HEK293 (cell line): ENCODE results near the gene WDHD1.

Experiments used
- CTCF ChIA-PET: fragments of 350-600 bp; formaldehyde crosslinking; extraction: SDS; loops from one replicate; lab custom pipeline; 2021; ENCODE audit warnings: antibody characterized with exemption; lab: Yijun Ruan, JAX
- POLR2A ChIA-PET: fragments of 300-600 bp; formaldehyde crosslinking; extraction: SDS; loops from one replicate; lab custom pipeline; 2020; ENCODE audit warnings: antibody characterized with exemption, inconsistent platforms; lab: Yijun Ruan, JAX
- H3K27ac ChIP-seq: fragments of 200-500 bp; sonication (Bioruptor generic); 2 replicates; pipeline ENCODE4 v1.5.1; 2014; ENCODE audit warnings: low read depth, low read length, control low read depth, inconsistent platforms; ENCODE audit errors: extremely low read depth
- H3K36me3 ChIP-seq, 2 experiments: fragments of 200-500 bp in 1 of 2; sonication (Bioruptor generic) in 1 of 2; 1 replicate in 1 of 2; 2 replicates in 1 of 2; pipeline ENCODE4 v1.5.1; 2014 to 2017; ENCODE audit warnings: inconsistent platforms in 2 of 2, low read length in 2 of 2; ENCODE audit not compliant: control insufficient read depth in 2 of 2, insufficient read depth in 1 of 2
- H3K4me1 ChIP-seq: fragments of 200-500 bp; sonication (Bioruptor generic); 2 replicates; pipeline ENCODE4 v1.5.1; 2014; ENCODE audit warnings: mild to moderate bottlenecking, low read length, inconsistent platforms; ENCODE audit not compliant: control insufficient read depth, insufficient read depth
- H3K4me3 ChIP-seq: 2 replicates; pipeline ENCODE4 v1.5.1; 2011; ENCODE audit warnings: low read depth, mild to moderate bottlenecking, control low read depth, low read length, moderate library complexity
- H3K9me3 ChIP-seq: fragments of 200-500 bp; sonication (Bioruptor generic); 2 replicates; pipeline ENCODE4 v1.5.1; 2014; ENCODE audit warnings: low read depth, low read length, inconsistent platforms; ENCODE audit not compliant: control insufficient read depth, insufficient read depth
- EGR2 ChIP-seq: fragments of 450-650 bp; formaldehyde crosslinking; IDR thresholded peaks from 2 replicates; pipeline ENCODE4 v1.5.1; 2016; ENCODE audit warnings: low read depth, missing biosample characterization, missing genetic modification characterization
- KLF16 ChIP-seq: fragments of 450-650 bp; formaldehyde crosslinking; IDR thresholded peaks from 2 replicates; pipeline ENCODE4 v1.5.1; 2017; ENCODE audit warnings: missing biosample characterization, missing genetic modification characterization
- MZF1 ChIP-seq: fragments of 450-650 bp; formaldehyde crosslinking; IDR thresholded peaks from 2 replicates; pipeline ENCODE4 v1.5.1; 2017; ENCODE audit warnings: missing biosample characterization, missing genetic modification characterization, borderline replicate concordance
- RBAK ChIP-seq: fragments of 450-650 bp; formaldehyde crosslinking; IDR thresholded peaks from 2 replicates; pipeline ENCODE4 v1.5.1; 2016; ENCODE audit warnings: missing biosample characterization, missing genetic modification characterization
- SP3 ChIP-seq: fragments of 450-650 bp; formaldehyde crosslinking; IDR thresholded peaks from 2 replicates; pipeline ENCODE4 v1.5.1; 2016; ENCODE audit warnings: missing biosample characterization, missing genetic modification characterization
- ZBTB21 ChIP-seq: fragments of 450-650 bp; formaldehyde crosslinking; IDR thresholded peaks from 2 replicates; pipeline ENCODE4 v1.5.1; 2017; ENCODE audit warnings: missing biosample characterization, missing genetic modification characterization
- ZBTB7A ChIP-seq: fragments of 450-650 bp; formaldehyde crosslinking; IDR thresholded peaks from 2 replicates; pipeline ENCODE4 v1.5.1; 2016; ENCODE audit warnings: low read depth, missing biosample characterization, missing genetic modification characterization
- ZEB2 ChIP-seq: fragments of 450-650 bp; formaldehyde crosslinking; IDR thresholded peaks from 2 replicates; pipeline ENCODE4 v1.5.1; 2016; ENCODE audit warnings: missing biosample characterization, missing genetic modification characterization
- ZNF202 ChIP-seq: fragments of 450-650 bp; formaldehyde crosslinking; IDR thresholded peaks from 2 replicates; pipeline ENCODE4 v1.5.1; 2016; ENCODE audit warnings: missing biosample characterization, missing genetic modification characterization, borderline replicate concordance
- ZNF274 ChIP-seq, 2 experiments: fragments of 200-500 bp in 1 of 2; fragments of 450-650 bp in 1 of 2; sonication (Bioruptor generic) in 1 of 2; formaldehyde crosslinking in 1 of 2; IDR thresholded peaks; 2 replicates each; pipeline versions ENCODE4 v1.5.1 to v1.6.1; 2014 to 2016; ENCODE audit warnings: borderline replicate concordance in 1 of 2, inconsistent platforms in 1 of 2, low read length in 1 of 2, missing biosample characterization in 1 of 2, missing genetic modification characterization in 1 of 2
- ZNF48 ChIP-seq: fragments of 450-650 bp; formaldehyde crosslinking; IDR thresholded peaks from 2 replicates; pipeline ENCODE4 v1.5.1; 2016; ENCODE audit warnings: missing biosample characterization, missing genetic modification characterization
- ZXDB ChIP-seq: fragments of 450-650 bp; formaldehyde crosslinking; IDR thresholded peaks from 2 replicates; pipeline ENCODE4 v1.5.1; 2016; ENCODE audit warnings: missing biosample characterization, missing genetic modification characterization
- TF ChIP-seq, protein P1 (sequence below): fragments of 450-650 bp; formaldehyde crosslinking; IDR thresholded peaks from 2 replicates; pipeline ENCODE4 v1.5.1; 2017; ENCODE audit warnings: missing biosample characterization, missing genetic modification characterization
- TF ChIP-seq, protein P2 (sequence below): fragments of 450-650 bp; formaldehyde crosslinking; conservative IDR thresholded peaks from 2 replicates; pipeline ENCODE4 v1.5.1; 2016; ENCODE audit warnings: low read depth, missing biosample characterization, missing genetic modification characterization
- TF ChIP-seq, protein P3 (sequence below): fragments of 450-650 bp; formaldehyde crosslinking; IDR thresholded peaks from 2 replicates; pipeline ENCODE4 v1.5.1; 2016; ENCODE audit warnings: missing biosample characterization, missing genetic modification characterization

WDHD1 gene

DNA sequence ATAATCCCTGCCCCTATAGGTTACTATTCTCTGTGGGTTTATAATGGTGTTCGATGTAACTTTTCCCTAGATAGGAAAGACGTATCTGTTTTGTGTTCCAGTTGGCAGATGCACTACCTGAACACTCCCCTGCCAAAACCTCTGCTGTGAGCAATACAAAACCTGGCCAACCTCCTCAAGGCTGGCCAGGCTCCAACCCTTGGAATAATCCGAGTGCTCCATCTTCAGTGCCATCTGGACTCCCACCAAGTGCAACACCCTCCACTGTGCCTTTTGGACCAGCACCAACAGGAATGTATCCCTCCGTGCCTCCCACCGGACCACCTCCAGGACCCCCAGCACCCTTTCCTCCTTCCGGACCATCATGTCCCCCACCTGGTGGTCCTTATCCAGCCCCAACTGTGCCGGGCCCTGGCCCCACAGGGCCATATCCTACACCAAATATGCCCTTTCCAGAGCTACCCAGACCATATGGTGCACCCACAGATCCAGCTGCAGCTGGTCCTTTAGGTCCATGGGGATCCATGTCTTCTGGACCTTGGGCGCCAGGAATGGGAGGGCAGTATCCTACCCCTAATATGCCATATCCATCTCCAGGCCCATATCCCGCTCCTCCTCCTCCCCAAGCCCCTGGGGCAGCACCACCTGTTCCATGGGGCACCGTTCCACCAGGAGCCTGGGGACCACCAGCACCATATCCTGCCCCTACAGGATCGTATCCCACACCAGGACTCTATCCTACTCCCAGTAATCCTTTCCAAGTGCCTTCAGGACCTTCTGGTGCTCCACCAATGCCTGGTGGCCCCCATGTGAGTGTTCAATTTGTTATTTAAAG is 35.8 kb upstream of the WDHD1 start (continued):
- TF ChIP-seq EGR2 (tag by site-specific recombination) (no peak), ZNF48 (no peak), ZBTB21 (tag by site-specific recombination) (no peak), ZEB2 (tag by site-specific recombination) (no peak), ZNF202 (tag by site-specific recombination) (no peak), SP3 (tag by site-specific recombination) (no peak), MZF1 (tag by site-specific recombination) (no peak)
- TF ChIP-seq, protein P1, sequence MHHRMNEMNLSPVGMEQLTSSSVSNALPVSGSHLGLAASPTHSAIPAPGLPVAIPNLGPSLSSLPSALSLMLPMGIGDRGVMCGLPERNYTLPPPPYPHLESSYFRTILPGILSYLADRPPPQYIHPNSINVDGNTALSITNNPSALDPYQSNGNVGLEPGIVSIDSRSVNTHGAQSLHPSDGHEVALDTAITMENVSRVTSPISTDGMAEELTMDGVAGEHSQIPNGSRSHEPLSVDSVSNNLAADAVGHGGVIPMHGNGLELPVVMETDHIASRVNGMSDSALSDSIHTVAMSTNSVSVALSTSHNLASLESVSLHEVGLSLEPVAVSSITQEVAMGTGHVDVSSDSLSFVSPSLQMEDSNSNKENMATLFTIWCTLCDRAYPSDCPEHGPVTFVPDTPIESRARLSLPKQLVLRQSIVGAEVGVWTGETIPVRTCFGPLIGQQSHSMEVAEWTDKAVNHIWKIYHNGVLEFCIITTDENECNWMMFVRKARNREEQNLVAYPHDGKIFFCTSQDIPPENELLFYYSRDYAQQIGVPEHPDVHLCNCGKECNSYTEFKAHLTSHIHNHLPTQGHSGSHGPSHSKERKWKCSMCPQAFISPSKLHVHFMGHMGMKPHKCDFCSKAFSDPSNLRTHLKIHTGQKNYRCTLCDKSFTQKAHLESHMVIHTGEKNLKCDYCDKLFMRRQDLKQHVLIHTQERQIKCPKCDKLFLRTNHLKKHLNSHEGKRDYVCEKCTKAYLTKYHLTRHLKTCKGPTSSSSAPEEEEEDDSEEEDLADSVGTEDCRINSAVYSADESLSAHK (tag by site-specific recombination): no peak

DNA sequence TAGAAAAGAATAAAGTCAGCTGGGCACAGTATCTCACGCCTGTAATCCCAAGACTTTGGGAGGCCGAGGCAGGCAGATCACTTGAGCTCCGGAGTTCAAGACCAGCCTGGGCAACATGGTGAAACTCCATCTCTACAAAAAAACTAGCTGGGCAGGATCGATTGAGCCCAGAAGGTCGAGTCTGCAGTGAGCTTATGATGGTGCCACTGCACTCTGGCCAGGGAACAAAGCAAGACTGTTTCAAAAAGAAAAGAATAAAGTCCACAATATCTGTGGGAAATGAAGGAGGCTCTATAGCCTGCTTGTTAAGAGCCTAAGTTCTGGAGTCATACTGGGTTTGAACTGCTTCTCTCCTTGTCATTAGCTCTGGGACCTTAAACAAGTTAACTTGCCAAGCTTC is 32.4 kb upstream of the WDHD1 start:
- H3K4me3 ChIP-seq: no peak overlapping the region
- CTCF ChIA-PET: interaction anchor here (0.6 kb wide), 1 partner anchor 14 kb away, joined by 3 read pairs; no protein-coding TSS in a partner anchor

DNA sequence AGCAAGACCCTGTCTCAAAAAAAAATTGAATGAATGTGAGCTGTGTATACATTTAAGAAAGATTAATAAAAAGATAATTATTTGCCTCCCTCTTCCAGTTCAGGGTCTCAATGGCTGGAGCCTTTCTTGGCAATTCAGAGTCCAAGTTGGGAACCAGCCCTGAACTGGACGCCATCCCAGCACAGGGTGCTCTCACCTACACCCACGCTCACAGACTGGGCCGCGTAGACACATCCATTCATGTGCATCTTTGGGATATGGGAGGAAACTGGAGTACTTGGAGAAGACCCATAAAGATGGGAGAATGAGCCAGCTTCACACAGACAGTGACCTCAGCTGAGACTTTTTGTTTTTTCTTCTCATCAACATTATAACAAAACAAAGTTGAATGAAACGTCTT is 31.0 kb upstream of the WDHD1 start:
- no peak overlapping the region for H3K27ac ChIP-seq
- peaks cover 3% of the 10 kb centered on the region; the same call in 1 of the 2 replicates for H3K4me1 ChIP-seq
- no peaks in the 10 kb centered on the region for H3K9me3 ChIP-seq
- H3K4me3 ChIP-seq: no peak overlapping the region
- CTCF ChIA-PET: interaction anchor here (0.6 kb wide), 1 partner anchor 21 kb away, joined by 4 read pairs; no protein-coding TSS in a partner anchor
- TF ChIP-seq, protein P2, sequence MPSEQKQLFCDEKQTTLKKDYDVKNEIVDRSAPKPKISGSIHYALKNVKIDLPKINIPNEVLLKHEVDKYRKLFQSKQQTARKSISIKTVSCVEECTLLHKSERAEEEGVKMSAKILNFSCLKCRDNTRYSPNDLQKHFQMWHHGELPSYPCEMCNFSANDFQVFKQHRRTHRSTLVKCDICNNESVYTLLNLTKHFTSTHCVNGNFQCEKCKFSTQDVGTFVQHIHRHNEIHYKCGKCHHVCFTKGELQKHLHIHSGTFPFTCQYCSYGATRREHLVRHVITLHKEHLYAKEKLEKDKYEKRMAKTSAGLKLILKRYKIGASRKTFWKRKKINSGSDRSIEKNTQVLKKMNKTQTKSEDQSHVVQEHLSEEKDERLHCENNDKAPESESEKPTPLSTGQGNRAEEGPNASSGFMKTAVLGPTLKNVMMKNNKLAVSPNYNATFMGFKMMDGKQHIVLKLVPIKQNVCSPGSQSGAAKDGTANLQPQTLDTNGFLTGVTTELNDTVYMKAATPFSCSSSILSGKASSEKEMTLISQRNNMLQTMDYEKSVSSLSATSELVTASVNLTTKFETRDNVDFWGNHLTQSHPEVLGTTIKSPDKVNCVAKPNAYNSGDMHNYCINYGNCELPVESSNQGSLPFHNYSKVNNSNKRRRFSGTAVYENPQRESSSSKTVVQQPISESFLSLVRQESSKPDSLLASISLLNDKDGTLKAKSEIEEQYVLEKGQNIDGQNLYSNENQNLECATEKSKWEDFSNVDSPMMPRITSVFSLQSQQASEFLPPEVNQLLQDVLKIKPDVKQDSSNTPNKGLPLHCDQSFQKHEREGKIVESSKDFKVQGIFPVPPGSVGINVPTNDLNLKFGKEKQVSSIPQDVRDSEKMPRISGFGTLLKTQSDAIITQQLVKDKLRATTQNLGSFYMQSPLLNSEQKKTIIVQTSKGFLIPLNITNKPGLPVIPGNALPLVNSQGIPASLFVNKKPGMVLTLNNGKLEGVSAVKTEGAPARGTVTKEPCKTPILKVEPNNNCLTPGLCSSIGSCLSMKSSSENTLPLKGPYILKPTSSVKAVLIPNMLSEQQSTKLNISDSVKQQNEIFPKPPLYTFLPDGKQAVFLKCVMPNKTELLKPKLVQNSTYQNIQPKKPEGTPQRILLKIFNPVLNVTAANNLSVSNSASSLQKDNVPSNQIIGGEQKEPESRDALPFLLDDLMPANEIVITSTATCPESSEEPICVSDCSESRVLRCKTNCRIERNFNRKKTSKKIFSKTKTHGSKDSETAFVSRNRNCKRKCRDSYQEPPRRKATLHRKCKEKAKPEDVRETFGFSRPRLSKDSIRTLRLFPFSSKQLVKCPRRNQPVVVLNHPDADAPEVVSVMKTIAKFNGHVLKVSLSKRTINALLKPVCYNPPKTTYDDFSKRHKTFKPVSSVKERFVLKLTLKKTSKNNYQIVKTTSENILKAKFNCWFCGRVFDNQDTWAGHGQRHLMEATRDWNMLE: no peak
- no peak for TF ChIP-seq ZXDB (tag by site-specific recombination)
- TF ChIP-seq RBAK (tag by site-specific recombination): no peak
- TF ChIP-seq, all 188 proteins: peak for 0
- POLR2A ChIA-PET: interaction anchor here (0.8 kb wide), 1 partner anchor 13 kb away, joined by 3 read pairs; no protein-coding TSS in a partner anchor
- peaks cover 59 to 69% of the 10 kb centered on the region in 2 experiments for H3K36me3 ChIP-seq

More for the DNA sequence above, 32.4 kb upstream of the WDHD1 start:
- Histone ChIP-seq H3K36me3 (peaks cover 60 to 74% of the 10 kb centered on the region in 2 experiments), H3K9me3 (no peaks in the 10 kb centered on the region), H3K27ac (no peak overlapping the region), H3K4me1 (peaks cover 3% of the 10 kb centered on the region; the same call in 1 of the 2 replicates)
- no peak for TF ChIP-seq ZBTB7A (tag by site-specific recombination)
- TF ChIP-seq, protein P3, sequence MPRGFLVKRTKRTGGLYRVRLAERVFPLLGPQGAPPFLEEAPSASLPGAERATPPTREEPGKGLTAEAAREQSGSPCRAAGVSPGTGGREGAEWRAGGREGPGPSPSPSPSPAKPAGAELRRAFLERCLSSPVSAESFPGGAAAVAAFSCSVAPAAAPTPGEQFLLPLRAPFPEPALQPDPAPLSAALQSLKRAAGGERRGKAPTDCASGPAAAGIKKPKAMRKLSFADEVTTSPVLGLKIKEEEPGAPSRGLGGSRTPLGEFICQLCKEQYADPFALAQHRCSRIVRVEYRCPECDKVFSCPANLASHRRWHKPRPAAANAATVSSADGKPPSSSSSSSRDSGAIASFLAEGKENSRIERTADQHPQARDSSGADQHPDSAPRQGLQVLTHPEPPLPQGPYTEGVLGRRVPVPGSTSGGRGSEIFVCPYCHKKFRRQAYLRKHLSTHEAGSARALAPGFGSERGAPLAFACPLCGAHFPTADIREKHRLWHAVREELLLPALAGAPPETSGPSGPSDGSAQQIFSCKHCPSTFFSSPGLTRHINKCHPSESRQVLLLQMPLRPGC (tag by site-specific recombination): no peak
- no peak for TF ChIP-seq ZNF274 (IDR thresholded peaks at IDR 0.05; ENCODE audit: low read length)
- no peak for TF ChIP-seq ZNF274 (tag by site-specific recombination; IDR thresholded peaks at IDR 0.05; ENCODE audit: borderline replicate concordance)
- no peak for TF ChIP-seq KLF16 (tag by site-specific recombination)
- POLR2A ChIA-PET: interaction anchor here (2.7 kb wide), 1 partner anchor 8 kb away, joined by 10 read pairs; the partner anchor contains the start of gene MAPK1IP1L
